Heart right ventricle (tissue), 16 donors: ENCODE data around the gene DNAJC30. TPM values are rescaled to one million over a fixed set of nuclear protein-coding genes. Genes with fewer than 3 reads are reported as not detected.
A peak's percentile ranks its signal among the peaks of the same experiment; 100 is the strongest.

Experiments
- ATAC-seq, 8 donors: fragments of 200-7000 bp; cut with Tn5 transposase; one replicate each; pipeline ENCODE4 v1.9.1; 2020; ENCODE audit warnings: mild to moderate bottlenecking in 8 of 8, moderate library complexity in 8 of 8, moderate number of reproducible peaks in 1 of 8
- DNase-seq, 2 donors: peaks; one replicate each; pipeline ENCODE4 v3.0.0-alpha.2; 2020
- H3K27ac ChIP-seq, 10 donors: fragments of 200-600 bp; sonication (generic) in 2 of 10; one replicate each; pipeline versions ENCODE4 v1.5.0 to v1.8.0; 2020 to 2022; ENCODE audit warnings: mild to moderate bottlenecking in 3 of 10
- H3K27me3 ChIP-seq, 7 donors: fragments of 200-600 bp; one replicate each; pipeline ENCODE4 v1.8.0; 2021 to 2022; ENCODE audit warnings: mild to moderate bottlenecking in 2 of 7
- H3K36me3 ChIP-seq, 9 donors: fragments of 200-600 bp; sonication (generic) in 1 of 9; one replicate each; pipeline versions ENCODE4 v1.5.0 to v1.8.0; 2020 to 2022; ENCODE audit warnings: mild to moderate bottlenecking in 2 of 9
- H3K4me1 ChIP-seq, 9 donors: fragments of 200-600 bp; sonication (generic) in 1 of 9; one replicate each; pipeline versions ENCODE4 v1.5.0 to v1.8.0; 2020 to 2022; ENCODE audit warnings: mild to moderate bottlenecking in 4 of 9
- H3K4me3 ChIP-seq, 10 donors: fragments of 200-600 bp; sonication (generic) in 2 of 10; one replicate each; pipeline versions ENCODE4 v1.5.0 to v1.8.0; 2020 to 2022; ENCODE audit warnings: mild to moderate bottlenecking in 7 of 10, moderate library complexity in 2 of 10
- H3K9me3 ChIP-seq, 11 donors: fragments of 200-600 bp in 10 of 11; sonication (generic) in 2 of 11; one replicate each; pipeline versions ENCODE4 v1.5.0 to v1.8.0; 2013 to 2022; ENCODE audit warnings: mild to moderate bottlenecking in 2 of 11, control low read depth in 1 of 11, moderate library complexity in 1 of 11
- CTCF ChIP-seq, 9 donors: fragments of 200-600 bp; sonication (generic) in 2 of 9; IDR thresholded peaks; one replicate each; pipeline versions ENCODE4 v1.5.0 to v1.8.0; 2021 to 2022; ENCODE audit warnings: antibody characterized with exemption in 9 of 9, mild to moderate bottlenecking in 5 of 9, moderate library complexity in 1 of 9
- WGBS, 2 donors: extraction: QIAGEN DNeasy Blood & Tissue Kit; methylation state at CpG; one replicate each; pipeline ENCODE4 v1.1.7; 2013; ENCODE audit warnings: inconsistent platforms in 1 of 2; 5-methylcytosine and 5-hydroxymethylcytosine counted together
- intact Hi-C, 10 donors: fragments of 100-400 bp; cut with DNase I; formaldehyde crosslinking; loops; one replicate each; pipeline versions ENCODE4 v1.11.1 to v1.14.2; 2022
- polyA plus RNA-seq, 2 donors: library from polyadenylated mRNA; stranded (reverse); fragments of 200-250 nt; gene quantifications; one replicate each; pipeline ENCODE4 v1.2.3, GENCODE V29; 2013
- total RNA-seq, 10 donors: library from RNA; stranded (reverse); fragmentation: NEBNext Ultra II Directional in 3 of 10; extraction: Animal tissue kit (Norgen Biotek cat#: 25700) in 3 of 10; gene quantifications; one replicate each; pipeline versions ENCODE4 v1.2.1 to v1.2.4, GENCODE V29; 2021 to 2023
- donor health status: Arrhythmogenic right ventricular cardiomyopathy.
- donor health status: ischemic (EF 13 %, LVEDD 7.1; RV severe dilation, severe dysfunction).
- donor health status: healthy with polysubstance abuse.
- donor health status: DM: no; HTN: yes; CAD: no.
- donor health status: DM: no; HTN: no; CAD: no.
- donor health status: ischemic (EF 25% LVEDD 6.9; RV normal size, moderate dysfunction).
- donor health status: ischemic (EF 25% LVEDD 5.7; RV mildly dilated, moderate dysfunction).
- donor health status: healthy.
- donor health status: DM: yes; HTN: yes; CAD: no.
- donor health status: Ischemic cardiomyopathy.
- donor health status: ischemic (EF 35%, LVEDD 5.7; RV mildly dilated, moderate dysfunction).
- donor health status: nonischemic (EF 11% LVEDD 7.7; RV severe dilation, severe dysfunction).
- donor health status: DM: yes; HTN: yes; CAD: no.
- donor health status: PGD.
- donor health status: ischemic (EF 29% LVEDD 5.4; RV normal size, mild dysfunction).
- donor health status: nonischemic (EF 23%, LVEDD 6.1; RV moderate dilation, normal function).

Gene DNAJC30
- total and polyA plus RNA-seq, 12 donors, result 9.1 to 20.8 (median 15.4) TPM

- Histone ChIP-seq H3K27me3 (peaks cover 0 to 9% (median 0%) of the 10 kb centered on the region in 7 donors), H3K4me1 (peaks cover 0 to 6% (median 0%) of the 10 kb centered on the region in 9 donors), H3K36me3 (no peaks in the 10 kb centered on the region), H3K4me3 (no peak overlapping the region), H3K9me3 (no peaks in the 10 kb centered on the region), H3K27ac (no peak overlapping the region)
- WGBS, 2 donors, result 92 to 96% methylated on average over 16 of the region's 16 CpGs
- intact Hi-C loops, result no loop called here
- ATAC-seq (no peak), DNase-seq (no peak)
- no peak for TF ChIP-seq CTCF (IDR thresholded peaks at IDR 0.05)
These were observed 25.8 kb upstream of the DNAJC30 start for GRCh38 chr7:73708961-73709549.

- Histone ChIP-seq H3K4me3 (no peak overlapping the region), H3K27me3 (no peaks in the 10 kb centered on the region), H3K9me3 (no peaks in the 10 kb centered on the region), H3K4me1 (peaks cover 0 to 6% (median 0%) of the 10 kb centered on the region in 9 donors), H3K27ac (no peak overlapping the region), H3K36me3 (peaks cover 0 to 6% (median 0%) of the 10 kb centered on the region in 9 donors)
- TF ChIP-seq CTCF (IDR thresholded peaks at IDR 0.05), result no peak
- 81 to 85% methylated on average over 15 of the region's 15 CpGs for WGBS, 2 donors
- no peak for ATAC-seq
- intact Hi-C loops, result no loop called here
- peak in 1 of 2 donors; percentile 42 for DNase-seq
These were observed 23.9 kb upstream of the DNAJC30 start for GRCh38 chr7:73707045-73707631.

- Histone ChIP-seq H3K27ac (no peak overlapping the region), H3K4me3 (no peak overlapping the region), H3K36me3 (peaks cover 0 to 12% (median 0%) of the 10 kb centered on the region in 9 donors), H3K27me3 (no peaks in the 10 kb centered on the region), H3K9me3 (no peaks in the 10 kb centered on the region), H3K4me1 (peaks cover 0 to 6% (median 0%) of the 10 kb centered on the region in 9 donors)
- no peak for TF ChIP-seq CTCF (IDR thresholded peaks at IDR 0.05)
- 82 to 83% methylated on average over 25 of the region's 25 CpGs for WGBS, 2 donors
- intact Hi-C loops, result no loop called here
- ATAC-seq (no peak), DNase-seq (no peak)
These were observed 23.1 kb upstream of the DNAJC30 start for GRCh38 chr7:73706126-73707044.

- 93% methylated on average over 10 of the region's 10 CpGs for WGBS, 2 donors
- H3K4me1 ChIP-seq, result peaks cover 0 to 6% (median 0%) of the 10 kb centered on the region in 9 donors
- peaks cover 0 to 15% (median 0%) of the 10 kb centered on the region in 9 donors for H3K36me3 ChIP-seq
- no peaks in the 10 kb centered on the region for H3K27me3 ChIP-seq
- H3K27ac ChIP-seq, result no peak overlapping the region
- intact Hi-C loops, result no loop called here
- ATAC-seq, result no peak
- TF ChIP-seq CTCF (IDR thresholded peaks at IDR 0.05), result no peak
- no peak overlapping the region for H3K4me3 ChIP-seq
- DNase-seq, result no peak
- H3K9me3 ChIP-seq, result no peaks in the 10 kb centered on the region
These were observed 22.3 kb upstream of the DNAJC30 start for GRCh38 chr7:73705551-73705920.
